ENCODE data around the gene ZFPM1.
"Not testable (repeated sequence)": the region's sequence is repeated elsewhere in the genome, so short reads cannot be mapped to it uniquely, and the experiment has no call there.

ZFPM1 gene

DNA sequence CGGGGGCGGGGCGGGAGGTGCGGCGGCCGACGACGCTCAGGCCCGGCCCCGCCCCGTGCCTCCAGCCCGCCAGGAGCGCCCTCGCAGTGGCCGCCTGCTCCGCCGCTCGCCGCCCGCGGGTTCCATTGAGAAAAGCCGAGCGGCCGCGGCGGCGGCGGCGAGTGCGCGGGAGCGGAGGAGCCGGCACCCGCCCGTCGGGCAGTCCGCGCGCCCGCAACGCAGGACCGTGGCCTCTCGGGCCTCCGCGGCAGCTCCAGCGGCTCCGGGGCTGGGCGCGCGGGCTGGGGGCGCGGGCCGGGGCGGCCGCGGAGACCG, at the start of gene ZFPM1:
TSS of gene ZFPM1 (plus strand) at position 64 of the 315 bp plus-strand sequence. CDS start 359 bp downstream, outside the sequence.
- no peak for DNase-seq

DNA sequence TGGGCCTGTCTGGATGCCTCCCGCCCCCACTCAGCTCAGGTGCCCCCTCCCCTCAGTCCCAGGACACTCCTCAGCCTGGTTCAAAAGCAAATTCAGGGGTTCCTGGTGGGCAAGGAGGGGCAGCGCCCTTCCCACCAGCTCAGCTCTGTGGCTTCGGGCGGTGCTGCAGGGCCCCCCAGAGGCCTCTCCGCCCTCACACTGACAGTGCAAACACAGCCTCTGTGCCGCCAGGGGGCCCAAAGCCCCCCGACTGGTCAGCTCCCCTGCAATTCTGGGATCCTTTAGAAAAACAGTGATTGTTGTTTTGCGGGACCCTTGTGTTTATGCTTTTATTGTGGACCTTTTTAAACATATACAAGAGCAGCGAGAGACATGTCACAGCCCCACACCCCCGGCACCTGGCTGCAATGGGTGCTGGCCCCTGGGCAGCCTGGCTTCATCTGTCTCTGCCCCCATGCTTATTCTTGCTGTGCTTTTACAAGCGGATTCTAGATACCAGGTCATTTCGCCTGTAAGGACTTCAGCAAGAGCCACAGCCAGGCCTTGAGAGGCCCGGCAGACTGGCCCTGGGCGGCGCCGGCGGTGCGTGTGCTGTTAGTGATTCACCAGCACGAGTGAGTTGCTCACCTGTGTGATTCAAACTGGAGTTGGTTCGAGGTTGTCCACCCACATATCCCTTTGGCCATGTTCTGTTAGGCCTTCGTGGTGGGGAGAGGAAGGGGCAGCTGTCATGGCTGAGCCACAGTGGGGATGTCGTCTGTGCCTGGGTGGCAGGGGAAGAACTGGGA, 49.1 kb upstream of the ZFPM1 start:
- DNase-seq, result no peak

DNA sequence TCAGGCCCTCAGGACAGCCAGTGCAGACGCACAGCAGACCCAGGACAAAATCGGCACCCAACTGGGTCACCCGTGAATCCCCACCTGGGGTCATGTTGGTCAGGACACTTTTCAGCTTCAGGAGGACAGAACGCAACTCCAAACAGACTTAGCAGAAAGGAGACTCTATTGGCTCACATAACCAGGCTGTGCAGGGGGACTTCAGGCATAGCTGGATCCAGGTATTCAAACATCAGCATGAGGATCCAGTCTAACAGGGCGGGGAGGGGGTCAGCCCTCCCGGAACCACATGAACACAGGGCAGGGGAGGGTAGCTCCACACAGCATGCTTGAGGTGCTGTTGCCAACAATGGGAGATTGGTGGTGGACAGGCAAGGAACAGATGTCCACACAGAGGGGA, 48.3 kb upstream of the ZFPM1 start:
- DNase-seq, result no peak

GRCh38 chr16:88405216-88406060, 47.6 kb upstream of the ZFPM1 start:
- no peak for DNase-seq

GRCh38 chr16:88406096-88407041, 46.7 kb upstream of the ZFPM1 start:
- DNase-seq, result no peak

GRCh38 chr16:88407042-88407420, 46.0 kb upstream of the ZFPM1 start:
- no peak for DNase-seq

- DNase-seq, result no peak
Measured at GRCh38 chr16:88407807-88408206, 45.3 kb upstream of the ZFPM1 start.

DNA sequence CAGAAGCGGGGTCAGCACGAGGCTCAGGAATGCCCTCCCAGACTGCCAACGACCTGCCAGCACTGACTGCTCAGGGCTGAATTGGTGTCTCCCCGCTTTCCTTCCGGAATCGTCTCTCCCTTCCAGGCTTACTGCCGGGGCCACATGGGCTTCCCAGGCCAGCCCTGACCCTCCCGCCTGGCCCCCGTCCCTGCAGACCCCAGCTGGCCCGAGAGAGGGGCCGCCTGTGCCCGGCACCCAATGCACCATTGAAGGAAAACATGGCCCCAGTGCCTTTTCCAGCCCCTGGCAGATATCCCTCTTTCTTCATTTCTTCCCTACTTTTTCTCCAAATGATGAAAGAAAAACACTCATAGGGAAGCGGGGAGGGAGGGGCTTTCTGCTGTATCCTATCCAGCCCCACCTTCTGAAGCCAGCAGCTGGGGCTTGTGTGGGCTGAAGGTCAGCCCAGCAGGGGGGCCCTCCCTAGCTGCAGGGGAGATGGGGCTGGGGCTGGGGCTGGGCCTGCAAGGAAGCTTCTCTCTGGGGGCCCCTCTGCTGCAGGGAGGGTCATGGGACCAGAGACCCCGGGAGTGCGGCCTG, 44.4 kb upstream of the ZFPM1 start:
- DNase-seq, result no peak

DNA sequence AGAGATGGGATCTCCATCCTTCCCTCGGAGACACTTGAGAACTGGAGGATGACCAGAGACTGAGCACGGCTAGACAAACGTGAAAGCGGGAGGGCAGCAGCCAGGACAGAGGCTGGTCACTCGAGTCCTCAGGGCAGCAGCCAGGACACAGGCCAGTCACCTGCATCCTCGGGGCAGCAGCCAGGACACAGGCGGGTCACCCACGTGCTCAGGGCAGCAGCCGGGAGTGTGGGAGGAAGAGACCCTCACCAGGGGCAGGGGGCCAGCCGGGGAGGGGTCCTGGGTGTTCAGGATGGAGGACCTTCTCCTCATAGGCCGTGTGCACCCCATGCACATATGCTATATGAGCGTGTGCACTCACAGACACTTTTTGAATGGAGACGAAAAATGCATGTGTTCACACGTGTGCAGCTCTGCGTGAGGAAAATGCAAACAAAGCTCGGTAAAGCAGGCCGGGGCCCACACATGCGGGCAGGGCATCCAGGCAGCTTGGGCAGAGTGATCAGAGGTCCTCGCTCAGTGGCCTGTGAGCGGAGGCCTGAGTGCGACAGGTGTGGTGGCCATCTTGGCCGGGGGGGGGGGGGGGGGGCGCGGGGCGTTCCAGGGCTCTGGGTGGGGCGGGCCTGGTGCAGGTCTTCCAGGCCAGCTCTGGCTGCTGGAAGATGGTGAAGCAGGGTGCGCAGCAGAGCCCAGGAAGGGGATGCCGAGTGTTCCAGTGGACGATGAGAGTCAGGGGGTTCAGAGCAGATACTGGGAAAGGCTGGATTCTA, 43.6 kb upstream of the ZFPM1 start:
- DNase-seq, result no peak

DNA sequence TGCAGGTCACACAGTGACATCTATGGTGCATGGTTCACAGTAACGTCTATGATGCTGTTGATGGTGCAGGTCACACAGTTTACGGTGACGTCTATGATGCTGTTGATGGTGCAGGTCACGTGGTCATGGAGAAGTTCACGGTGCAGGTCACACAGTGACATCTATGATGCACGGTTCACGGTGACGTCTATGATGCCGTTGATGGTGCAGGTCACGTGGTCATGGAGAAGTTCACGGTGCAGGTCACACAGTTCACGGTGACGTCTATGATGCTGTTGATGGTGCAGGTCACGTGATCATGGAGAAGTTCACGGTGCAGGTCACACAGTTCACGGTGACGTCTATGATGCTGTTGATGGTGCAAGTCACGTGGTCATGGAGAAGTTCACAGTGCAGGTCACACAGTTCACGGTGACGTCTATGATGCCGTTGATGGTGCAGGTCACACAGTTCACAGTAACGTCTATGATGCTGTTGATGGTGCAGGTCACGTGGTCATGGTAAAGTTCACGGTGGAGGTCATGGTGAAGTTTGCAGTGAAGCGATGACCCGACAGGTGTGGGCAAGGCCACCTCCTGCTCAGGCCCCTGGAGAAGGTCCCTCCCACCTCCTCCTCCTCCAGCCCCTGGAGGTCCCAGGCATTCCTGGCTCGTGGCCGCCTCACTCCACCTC, 42.6 kb upstream of the ZFPM1 start:
- DNase-seq, result not testable (repeated sequence)

GRCh38 chr16:88411951-88412576, 41.0 kb upstream of the ZFPM1 start:
- DNase-seq, result no peak

- no peak for DNase-seq
Measured at GRCh38 chr16:88412766-88413165, 40.3 kb upstream of the ZFPM1 start.

- no peak for DNase-seq
Measured at GRCh38 chr16:88413231-88413630, 39.8 kb upstream of the ZFPM1 start.

DNA sequence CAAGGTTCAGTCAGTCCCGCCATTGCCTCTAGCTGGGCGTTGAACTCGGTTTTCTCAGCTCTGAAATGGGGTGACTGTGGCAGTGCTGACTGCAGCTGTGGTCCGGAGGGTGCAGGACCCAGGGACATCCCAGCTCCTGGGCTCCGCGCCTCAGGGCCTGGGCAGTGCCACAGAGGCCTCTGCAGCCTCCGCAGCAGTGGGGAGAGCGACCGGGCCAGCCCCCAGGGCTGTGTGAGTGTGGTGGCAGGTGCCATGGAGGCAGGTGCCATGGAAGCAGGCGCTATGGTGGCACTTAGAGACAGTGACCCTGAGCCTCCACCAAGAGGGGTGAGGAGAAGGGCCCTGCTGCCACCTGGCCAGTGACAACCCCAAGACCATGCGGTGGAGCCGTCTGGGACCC, 39.4 kb upstream of the ZFPM1 start:
- no peak for DNase-seq

DNA sequence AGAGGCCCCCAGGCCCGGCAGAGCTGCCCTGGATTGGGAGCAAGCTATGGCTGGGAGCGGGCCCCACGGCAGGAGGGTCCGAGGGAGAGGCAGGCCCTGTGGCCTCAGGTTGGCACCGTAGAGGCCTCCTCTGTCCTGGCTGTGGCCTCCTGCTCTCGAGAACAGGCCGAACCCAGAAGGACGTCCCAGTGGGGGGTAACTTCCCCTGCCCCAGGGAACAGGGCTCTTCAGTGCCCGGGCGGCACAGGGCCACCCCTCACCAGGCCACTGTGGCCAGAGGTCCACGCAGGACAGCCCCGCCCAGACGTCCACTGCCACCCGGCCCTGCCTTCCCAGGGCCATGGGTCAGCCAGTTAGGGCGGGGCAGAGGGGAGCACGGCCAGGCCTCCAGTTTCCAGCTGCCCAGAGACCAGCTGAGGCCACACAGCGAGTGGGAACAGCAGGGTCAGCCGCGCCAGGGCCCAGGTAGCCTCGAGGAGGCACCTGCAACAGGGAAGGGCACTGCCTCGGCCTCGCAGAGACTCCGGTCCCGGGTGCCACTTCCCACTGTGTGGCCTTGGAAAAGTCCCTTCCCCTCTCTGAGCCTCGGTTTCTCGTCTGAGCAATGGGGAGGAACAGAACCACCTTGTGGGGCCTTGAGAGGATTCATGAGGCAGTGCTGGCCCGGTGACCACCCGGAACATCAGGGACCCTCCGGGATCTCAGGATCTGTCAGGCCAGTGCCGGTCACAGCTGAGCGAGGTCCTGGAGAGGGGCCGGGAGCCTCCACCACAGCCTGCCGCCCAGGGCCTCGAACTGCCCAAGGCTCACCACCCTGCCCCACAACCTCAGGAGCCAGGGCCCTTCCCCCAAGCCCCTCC, 38.3 kb upstream of the ZFPM1 start:
- DNase-seq, result no peak

- DNase-seq, result no peak
Measured at GRCh38 chr16:88415381-88415705, 37.7 kb upstream of the ZFPM1 start.

DNA sequence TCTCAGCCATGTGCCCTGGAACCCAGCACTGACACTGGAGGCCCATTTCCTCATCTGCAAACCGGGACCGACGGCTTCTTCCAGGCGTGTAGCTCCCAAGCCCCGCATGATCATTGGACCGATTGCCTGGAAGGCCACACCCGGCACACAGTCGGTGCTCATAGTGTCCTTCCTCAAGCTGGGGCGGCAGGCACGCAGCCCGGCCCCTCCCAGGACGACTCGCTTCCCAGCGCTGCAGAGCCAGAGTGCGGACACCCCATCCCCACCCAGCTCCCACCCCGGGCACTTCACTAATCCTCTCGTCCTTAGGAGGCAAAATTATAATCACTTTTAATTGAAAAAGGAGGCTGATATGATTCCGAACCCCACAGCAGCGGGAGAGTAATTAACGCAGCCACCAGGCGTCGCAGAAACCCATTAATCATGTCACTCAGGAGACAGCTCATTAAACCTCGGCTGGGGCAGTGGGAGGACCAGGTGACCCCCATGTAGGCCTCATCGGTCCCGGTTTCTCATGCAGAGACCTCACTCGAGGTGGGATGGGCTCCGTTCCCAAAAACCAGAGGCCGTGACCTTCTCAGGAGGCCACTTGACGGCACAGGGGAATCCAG, 37.3 kb upstream of the ZFPM1 start:
- no peak for DNase-seq

GRCh38 chr16:88416686-88417085, 36.4 kb upstream of the ZFPM1 start:
- DNase-seq, result no peak

- no peak for DNase-seq
Measured at GRCh38 chr16:88417684-88418476, 35.2 kb upstream of the ZFPM1 start.
